Measurements from ENCODE around the gene HDAC8. TPM values are rescaled to one million over a fixed set of nuclear protein-coding genes. Genes with fewer than 3 reads are reported as not detected.

HDAC8 gene
- total and polyA plus RNA-seq, 9 of the 15 experiments (the other 6 are each of a cell fraction or from before 2014, with no cell fraction given), result 18.9 to 53.8 (median 28.7) TPM

DNA sequence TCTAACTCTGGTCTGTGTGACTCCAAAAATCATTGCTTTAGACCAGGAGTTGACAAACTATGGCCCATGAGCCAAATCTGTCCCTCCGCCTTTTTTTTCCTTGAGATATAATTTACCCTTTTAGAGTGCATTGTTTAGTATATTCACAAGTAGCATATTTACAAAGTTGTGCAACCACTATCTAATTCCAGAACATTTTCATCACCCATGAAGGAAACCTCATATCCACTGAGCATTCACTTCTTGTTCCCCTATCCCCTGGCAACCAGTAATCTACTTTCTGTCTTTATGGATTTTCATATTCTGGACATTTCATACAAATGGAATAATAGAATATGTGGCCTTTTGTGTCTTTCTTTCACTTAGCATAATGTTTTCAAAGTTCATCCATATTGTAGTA lies 199.5 kb downstream of the HDAC8 start (continued):
- TF ChIP-seq, protein P1, sequence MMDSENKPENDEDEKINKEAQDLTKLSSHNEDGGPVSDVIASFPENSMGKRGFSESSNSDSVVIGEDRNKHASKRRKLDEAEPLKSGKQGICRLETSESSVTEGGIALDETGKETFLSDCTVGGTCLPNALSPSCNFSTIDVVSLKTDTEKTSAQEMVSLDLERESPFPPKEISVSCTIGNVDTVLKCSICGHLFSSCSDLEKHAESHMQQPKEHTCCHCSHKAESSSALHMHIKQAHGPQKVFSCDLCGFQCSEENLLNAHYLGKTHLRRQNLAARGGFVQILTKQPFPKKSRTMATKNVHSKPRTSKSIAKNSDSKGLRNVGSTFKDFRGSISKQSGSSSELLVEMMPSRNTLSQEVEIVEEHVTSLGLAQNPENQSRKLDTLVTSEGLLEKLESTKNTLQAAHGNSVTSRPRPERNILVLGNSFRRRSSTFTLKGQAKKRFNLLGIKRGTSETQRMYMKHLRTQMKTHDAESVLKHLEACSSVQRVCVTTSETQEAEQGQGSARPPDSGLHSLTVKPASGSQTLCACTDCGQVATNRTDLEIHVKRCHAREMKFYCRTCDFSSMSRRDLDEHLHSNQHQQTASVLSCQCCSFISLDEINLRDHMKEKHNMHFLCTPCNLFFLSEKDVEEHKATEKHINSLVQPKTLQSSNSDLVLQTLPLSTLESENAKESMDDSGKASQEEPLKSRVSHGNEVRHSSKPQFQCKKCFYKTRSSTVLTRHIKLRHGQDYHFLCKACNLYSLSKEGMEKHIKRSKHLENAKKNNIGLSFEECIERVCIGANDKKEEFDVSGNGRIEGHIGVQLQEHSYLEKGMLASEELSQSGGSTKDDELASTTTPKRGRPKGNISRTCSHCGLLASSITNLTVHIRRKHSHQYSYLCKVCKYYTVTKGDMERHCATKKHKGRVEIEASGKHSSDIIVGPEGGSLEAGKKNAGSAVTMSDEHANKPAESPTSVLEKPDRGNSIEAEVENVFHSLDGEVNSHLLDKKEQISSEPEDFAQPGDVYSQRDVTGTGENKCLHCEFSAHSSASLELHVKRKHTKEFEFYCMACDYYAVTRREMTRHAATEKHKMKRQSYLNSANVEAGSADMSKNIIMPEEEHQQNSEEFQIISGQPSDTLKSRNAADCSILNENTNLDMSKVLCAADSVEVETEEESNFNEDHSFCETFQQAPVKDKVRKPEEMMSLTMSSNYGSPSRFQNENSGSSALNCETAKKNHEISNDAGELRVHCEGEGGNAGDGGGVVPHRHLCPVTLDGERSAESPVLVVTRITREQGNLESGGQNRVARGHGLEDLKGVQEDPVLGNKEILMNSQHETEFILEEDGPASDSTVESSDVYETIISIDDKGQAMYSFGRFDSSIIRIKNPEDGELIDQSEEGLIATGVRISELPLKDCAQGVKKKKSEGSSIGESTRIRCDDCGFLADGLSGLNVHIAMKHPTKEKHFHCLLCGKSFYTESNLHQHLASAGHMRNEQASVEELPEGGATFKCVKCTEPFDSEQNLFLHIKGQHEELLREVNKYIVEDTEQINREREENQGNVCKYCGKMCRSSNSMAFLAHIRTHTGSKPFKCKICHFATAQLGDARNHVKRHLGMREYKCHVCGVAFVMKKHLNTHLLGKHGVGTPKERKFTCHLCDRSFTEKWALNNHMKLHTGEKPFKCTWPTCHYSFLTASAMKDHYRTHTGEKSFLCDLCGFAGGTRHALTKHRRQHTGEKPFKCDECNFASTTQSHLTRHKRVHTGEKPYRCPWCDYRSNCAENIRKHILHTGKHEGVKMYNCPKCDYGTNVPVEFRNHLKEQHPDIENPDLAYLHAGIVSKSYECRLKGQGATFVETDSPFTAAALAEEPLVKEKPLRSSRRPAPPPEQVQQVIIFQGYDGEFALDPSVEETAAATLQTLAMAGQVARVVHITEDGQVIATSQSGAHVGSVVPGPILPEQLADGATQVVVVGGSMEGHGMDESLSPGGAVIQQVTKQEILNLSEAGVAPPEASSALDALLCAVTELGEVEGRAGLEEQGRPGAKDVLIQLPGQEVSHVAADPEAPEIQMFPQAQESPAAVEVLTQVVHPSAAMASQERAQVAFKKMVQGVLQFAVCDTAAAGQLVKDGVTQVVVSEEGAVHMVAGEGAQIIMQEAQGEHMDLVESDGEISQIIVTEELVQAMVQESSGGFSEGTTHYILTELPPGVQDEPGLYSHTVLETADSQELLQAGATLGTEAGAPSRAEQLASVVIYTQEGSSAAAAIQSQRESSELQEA (IDR thresholded peaks at IDR 0.05; ENCODE audit: low read depth), result no peak

DNA sequence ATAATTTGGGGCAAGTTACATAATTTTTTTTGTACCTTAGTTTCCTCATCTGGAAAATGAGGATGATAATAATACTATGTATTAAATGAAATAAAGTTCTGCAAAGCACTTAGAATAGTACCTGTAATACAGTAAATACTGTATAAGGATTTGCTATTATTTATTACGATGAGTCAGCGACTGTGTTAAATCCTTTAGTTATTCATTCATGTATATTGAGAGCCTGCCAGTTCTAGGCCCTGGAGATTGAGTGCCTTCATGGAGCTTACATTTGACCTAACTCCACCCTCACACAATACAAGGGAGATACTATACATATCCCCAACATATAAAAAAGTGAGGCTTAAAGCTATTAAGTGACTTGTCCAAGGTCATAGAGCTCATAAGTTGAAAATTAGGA lies 199.9 kb downstream of the HDAC8 start:
- H4K20me1 ChIP-seq (replicated peaks; ENCODE audit: control insufficient read depth, insufficient read depth, low read length), result no peaks in the 10 kb centered on the region
- no peaks in the 10 kb centered on the region for H3K79me2 ChIP-seq (ENCODE audit: control insufficient read depth, insufficient read depth, low read length)
- H3K9me3 ChIP-seq (replicated peaks; ENCODE audit: control insufficient read depth, insufficient read depth, low read depth, low read length), result no peaks in the 10 kb centered on the region
- peaks cover 2% of the 10 kb centered on the region for H3K9me1 ChIP-seq (ENCODE audit: control insufficient read depth, insufficient read depth, low read length)
- no peak overlapping the region for H2AFZ ChIP-seq (ENCODE audit: low read depth, low read length)
- TF ChIP-seq ARNT (IDR thresholded peaks at IDR 0.05) (no peak), MAFG (tag; conservative IDR thresholded peaks at IDR 0.05) (peak; percentile 24; the same call in 1 of the 2 replicates), RBFOX2 (IDR thresholded peaks at IDR 0.05; ENCODE audit: low read depth, low read length) (no peak), E2F4 (CRISPR knock-in tag; IDR thresholded peaks at IDR 0.05; ENCODE audit: low read depth) (no peak), C11orf30 (IDR thresholded peaks at IDR 0.05; ENCODE audit: low read depth) (peak; percentile 30; the same call in 1 of the 2 replicates), ZNF347 (CRISPR knock-in tag; IDR thresholded peaks at IDR 0.05; ENCODE audit: low read depth) (no peak), ZNF316 (IDR thresholded peaks at IDR 0.05) (peak; percentile 59), MAFF (IDR thresholded peaks at IDR 0.05; ENCODE audit: low read length) (0 out of 2 replicates have a peak, but pooled peaks have one; percentile 9), MAFK (IDR thresholded peaks at IDR 0.05; ENCODE audit: low read length) (peak; percentile 5; the same call in 1 of the 2 replicates)
- peaks cover 0 to 3% of the 10 kb centered on the region in 2 experiments; a peak in 2 of 5 replicates for H3K4me1 ChIP-seq (replicated peaks in 1 of 2; ENCODE audit: control insufficient read depth in 2 of 2, insufficient read depth in 2 of 2, low read length in 2 of 2)
- ChIA-PET POLR2A (no interaction called here), CTCF (ENCODE audit: low intra/inter-chr PET ratio) (no interaction called here)
- in situ Hi-C loops (cut with MboI) (no loop called here), intact Hi-C loops (cut with micrococcal nuclease) (no loop called here)
- DNase-seq (ENCODE audit: extremely low read depth in 1 of 4, low spot score in 3 of 4), result no peak
- no peak for ATAC-seq
- H3K36me3 ChIP-seq (ENCODE audit: control insufficient read depth, insufficient read depth, low read length), result no peaks in the 10 kb centered on the region
- no peaks in the 10 kb centered on the region for H3K27me3 ChIP-seq (ENCODE audit: control insufficient read depth in 2 of 2, insufficient read depth in 2 of 2, low read length in 2 of 2)
- BruUV-seq (replicated peaks), result no TSS peak
- H3K9ac ChIP-seq (ENCODE audit: insufficient read depth in 1 of 2, low read depth in 2 of 2, low read length in 2 of 2), result no peak overlapping the region
- no peak for FAIRE-seq
- no peak overlapping the region for H3K27ac ChIP-seq (ENCODE audit: extremely low read depth, low read depth, low read length)
- no peak overlapping the region for H3K4me2 ChIP-seq (ENCODE audit: insufficient read depth, low read length)
- H3K4me3 ChIP-seq, result no peak overlapping the region
- 42% methylated on average over 2 of the region's 2 CpGs for whole genome bisulfite sequencing (ENCODE audit: insufficient coverage, low coverage, missing lambda C conversion rate)
